Calu3 (cell line): ENCODE results near the gene BCAS1. TPM values are rescaled to one million over a fixed set of nuclear protein-coding genes. Genes with fewer than 3 reads are reported as not detected.

ENCODE experiments used
- BruUV-seq: library from RNA; stranded (reverse); fragments of 400-500 nt; replicated peaks from 2 replicates; lab custom pipeline; 2021; lab: Mats Ljungman, UMichigan
- CTCF ChIA-PET: fragments of 300-600 bp; sonication (Branson Sonifier 250); formaldehyde crosslinking; loops from one replicate; lab custom pipeline; 2022; ENCODE audit warnings: antibody characterized with exemption; lab: Charles Lee
- DNase-seq: peaks from one replicate; pipeline ENCODE4 v3.0.0; 2022
- H3K27ac Mint-ChIP-seq: one replicate; pipeline ENCODE4 v1.8.0; 2022; ENCODE audit warnings: mixed read lengths; ENCODE audit not compliant: unreplicated experiment
- H3K27me3 Mint-ChIP-seq: one replicate; pipeline ENCODE4 v1.8.0; 2022; ENCODE audit warnings: mixed read lengths; ENCODE audit not compliant: unreplicated experiment
- H3K36me3 Mint-ChIP-seq: one replicate; pipeline ENCODE4 v1.8.0; 2022; ENCODE audit warnings: mild to moderate bottlenecking, moderate library complexity, mixed read lengths; ENCODE audit not compliant: insufficient read depth, unreplicated experiment
- H3K4me1 Mint-ChIP-seq: one replicate; pipeline ENCODE4 v1.8.0; 2022; ENCODE audit warnings: mild to moderate bottlenecking, low read depth, mixed read lengths; ENCODE audit not compliant: unreplicated experiment
- H3K4me3 Mint-ChIP-seq: one replicate; pipeline ENCODE4 v1.8.0; 2022; ENCODE audit warnings: mild to moderate bottlenecking, low read depth, moderate library complexity, mixed read lengths; ENCODE audit not compliant: unreplicated experiment
- H3K9me3 Mint-ChIP-seq: one replicate; pipeline ENCODE4 v1.8.0; 2022; ENCODE audit warnings: low read depth, mixed read lengths; ENCODE audit not compliant: unreplicated experiment
- CTCF ChIP-seq: fragments of 200-600 bp; IDR thresholded peaks from one replicate; pipeline ENCODE4 v1.8.0; 2022; ENCODE audit warnings: antibody characterized with exemption; ENCODE audit not compliant: unreplicated experiment
- intact Hi-C: fragments of 100-400 bp; cut with micrococcal nuclease; formaldehyde crosslinking; loops from one replicate; pipeline ENCODE4 v1.10.0; 2022; ENCODE audit not compliant: unreplicated experiment
- total RNA-seq: library from RNA; stranded (reverse); gene quantifications from 2 replicates; pipeline ENCODE4 v1.2.3, GENCODE V29; 2022

The BCAS1 gene
- total RNA-seq, 1 experiment from 2014 or later: 11.1 TPM

- Mint-ChIP-seq H3K9me3 (no peaks in the 10 kb centered on the region), H3K27ac (peak overlapping the region; percentile 70), H3K36me3 (peaks cover 8% of the 10 kb centered on the region), H3K4me1 (peaks cover 67% of the 10 kb centered on the region), H3K4me3 (peak overlapping the region; percentile 31), H3K27me3 (no peaks in the 10 kb centered on the region)
- CTCF ChIA-PET: interaction anchor here (0.7 to 3.8 kb wide), 6 partner anchors 9 to 186 kb away, joined by 3 to 19 read pairs (median 4); no protein-coding TSS in a partner anchor
- intact Hi-C loops: no loop called here
- TSS peak; percentile 71 for BruUV-seq
- TF ChIP-seq CTCF: no peak
- peak; percentile 82 for DNase-seq
Observed at GRCh38 chr20:53926428-53927028, 143.9 kb downstream of the BCAS1 start.

- CTCF ChIA-PET: interaction anchor here (1.0 to 3.8 kb wide), 5 partner anchors 8 to 186 kb away, joined by 3 to 19 read pairs (median 5); no protein-coding TSS in a partner anchor
- peak overlapping the region; percentile 31 for H3K4me3 Mint-ChIP-seq
- H3K9me3 Mint-ChIP-seq: no peaks in the 10 kb centered on the region
- H3K4me1 Mint-ChIP-seq: peaks cover 67% of the 10 kb centered on the region
- intact Hi-C loops: no loop called here
- H3K27me3 Mint-ChIP-seq: no peaks in the 10 kb centered on the region
- H3K36me3 Mint-ChIP-seq: peaks cover 8% of the 10 kb centered on the region
- peak overlapping the region; percentile 70 for H3K27ac Mint-ChIP-seq
- no peak for TF ChIP-seq CTCF
- no TSS peak for BruUV-seq
- no peak for DNase-seq
Observed at GRCh38 chr20:53925651-53926401, 144.6 kb downstream of the BCAS1 start.

- no peaks in the 10 kb centered on the region for H3K9me3 Mint-ChIP-seq
- H3K27ac Mint-ChIP-seq: peak overlapping the region; percentile 56
- BruUV-seq: no TSS peak
- no peak overlapping the region for H3K4me3 Mint-ChIP-seq
- no peak for DNase-seq
- peaks cover 48% of the 10 kb centered on the region for H3K4me1 Mint-ChIP-seq
- no peak for TF ChIP-seq CTCF
- CTCF ChIA-PET: interaction anchor here (0.6 to 3.8 kb wide), 3 partner anchors 9 to 331 kb away, joined by 4 to 19 read pairs (median 7); no protein-coding TSS in a partner anchor
- H3K27me3 Mint-ChIP-seq: no peaks in the 10 kb centered on the region
- peaks cover 8% of the 10 kb centered on the region for H3K36me3 Mint-ChIP-seq
- intact Hi-C loops: no loop called here
Observed at GRCh38 chr20:53923566-53924369, 146.6 kb downstream of the BCAS1 start.

- Mint-ChIP-seq H3K36me3 (peaks cover 8% of the 10 kb centered on the region), H3K9me3 (no peaks in the 10 kb centered on the region), H3K27ac (peak overlapping the region; percentile 50), H3K4me1 (peaks cover 50% of the 10 kb centered on the region), H3K4me3 (no peak overlapping the region), H3K27me3 (no peaks in the 10 kb centered on the region)
- no peak for TF ChIP-seq CTCF
- intact Hi-C loops: no loop called here
- CTCF ChIA-PET: interaction anchor here (0.6 kb wide), 2 partner anchors 52 to 371 kb away, joined by 3 read pairs; no protein-coding TSS in a partner anchor
- no peak for DNase-seq
- BruUV-seq: no TSS peak
Observed at GRCh38 chr20:53922901-53923314, 147.5 kb downstream of the BCAS1 start.
